CD14-positive monocyte (primary cell): ENCODE measurements around the gene STK38L. TPM values are rescaled to one million over a fixed set of nuclear protein-coding genes. Genes with fewer than 3 reads are reported as not detected.

Source experiments
- DNase-seq, 3 donors: peaks; one replicate each; pipeline ENCODE4 v3.0.0-alpha.2; 2011 to 2022
- H2AFZ ChIP-seq: 2 replicates; pipeline ENCODE4 v1.6.0; 2012; ENCODE audit warnings: mild to moderate bottlenecking, low read depth, low read length, inconsistent platforms; ENCODE audit not compliant: insufficient read depth, poor library complexity, severe bottlenecking
- H3K27ac ChIP-seq, 2 donors: 1 replicate in 1 of 2; 2 replicates in 1 of 2; pipeline ENCODE4 v1.5.1; 2012 to 2013; ENCODE audit warnings: low read length in 2 of 2, control low read depth in 1 of 2, inconsistent platforms in 1 of 2, low read depth in 1 of 2, mild to moderate bottlenecking in 1 of 2
- H3K27me3 ChIP-seq, 2 donors: one replicate each; pipeline versions ENCODE4 v1.6.0 to v1.6.1; 2011 to 2013; ENCODE audit warnings: low read length in 2 of 2; ENCODE audit not compliant: control insufficient read depth in 2 of 2, insufficient read depth in 2 of 2
- H3K36me3 ChIP-seq, 2 donors: replicated peaks in 1 of 2; 1 replicate in 1 of 2; 2 replicates in 1 of 2; pipeline versions ENCODE4 v1.5.1 to v1.6.1; 2012 to 2013; ENCODE audit warnings: low read length in 2 of 2, control low read depth in 1 of 2, inconsistent platforms in 1 of 2, mild to moderate bottlenecking in 1 of 2; ENCODE audit not compliant: insufficient read depth in 2 of 2, control insufficient read depth in 1 of 2
- H3K4me1 ChIP-seq, 2 donors: 1 replicate in 1 of 2; 2 replicates in 1 of 2; pipeline versions ENCODE4 v1.5.1 to v1.6.1; 2012 to 2013; ENCODE audit warnings: low read length in 2 of 2, control low read depth in 1 of 2, inconsistent platforms in 1 of 2, mild to moderate bottlenecking in 1 of 2, moderate library complexity in 1 of 2; ENCODE audit not compliant: insufficient read depth in 2 of 2, control insufficient read depth in 1 of 2
- H3K4me2 ChIP-seq: replicated peaks from 2 replicates; pipeline ENCODE3; 2012; ENCODE audit warnings: low read length, moderate library complexity, mild to moderate bottlenecking; ENCODE audit not compliant: poor library complexity, severe bottlenecking; ENCODE audit errors: extremely low read depth
- H3K4me3 ChIP-seq, 3 experiments: fragments of 200-600 bp in 1 of 3; sonication (generic) in 1 of 3; replicated peaks in 1 of 3; 1 replicate in 2 of 3; 2 replicates in 1 of 3; pipeline ENCODE4 v1.5.1; 2011 to 2013; ENCODE audit warnings: low read length in 3 of 3, mild to moderate bottlenecking in 3 of 3, control low read depth in 2 of 3, low read depth in 2 of 3, inconsistent platforms in 1 of 3, moderate library complexity in 1 of 3
- H3K79me2 ChIP-seq: 2 replicates; pipeline ENCODE4 v1.6.0; 2012; ENCODE audit warnings: mild to moderate bottlenecking, control low read depth, inconsistent platforms, low read length, moderate library complexity; ENCODE audit not compliant: insufficient read depth
- H3K9ac ChIP-seq: 2 replicates; pipeline ENCODE4 v1.6.0; 2017; ENCODE audit warnings: low read length, mild to moderate bottlenecking; ENCODE audit not compliant: insufficient read depth, poor library complexity, severe bottlenecking
- H3K9me3 ChIP-seq, 2 donors: replicated peaks in 1 of 2; 1 replicate in 1 of 2; 2 replicates in 1 of 2; pipeline versions ENCODE4 v1.5.1 to v1.6.1; 2012 to 2013; ENCODE audit warnings: low read length in 2 of 2, control low read depth in 1 of 2; ENCODE audit not compliant: control insufficient read depth in 1 of 2, insufficient read depth in 1 of 2
- H4K20me1 ChIP-seq: 2 replicates; pipeline ENCODE4 v1.6.0; 2012; ENCODE audit warnings: mild to moderate bottlenecking, low read length, control low read depth, moderate library complexity; ENCODE audit not compliant: insufficient read depth
- H3K27ac Mint-ChIP-seq, 7 donors: one replicate each; pipeline ENCODE4 v1.8.0; 2020; ENCODE audit warnings: mild to moderate bottlenecking in 7 of 7, mixed read lengths in 7 of 7, moderate library complexity in 6 of 7, inconsistent platforms in 2 of 7
- H3K27me3 Mint-ChIP-seq, 3 donors: one replicate each; pipeline ENCODE4 v1.8.0; 2021 to 2022; ENCODE audit warnings: low read depth in 3 of 3, mild to moderate bottlenecking in 3 of 3, mixed read lengths in 3 of 3, moderate library complexity in 3 of 3, inconsistent platforms in 1 of 3
- H3K36me3 Mint-ChIP-seq, 2 donors: one replicate each; pipeline ENCODE4 v1.8.0; 2020; ENCODE audit warnings: mixed read lengths in 2 of 2, inconsistent platforms in 1 of 2, mild to moderate bottlenecking in 1 of 2
- H3K4me1 Mint-ChIP-seq: one replicate; pipeline ENCODE4 v1.8.0; 2020; ENCODE audit warnings: mild to moderate bottlenecking, mixed read lengths
- H3K4me3 Mint-ChIP-seq, 2 donors: one replicate each; pipeline ENCODE4 v1.8.0; 2020; ENCODE audit warnings: mild to moderate bottlenecking in 2 of 2, mixed read lengths in 2 of 2, moderate library complexity in 1 of 2
- H3K9me3 Mint-ChIP-seq, 7 donors: one replicate each; pipeline ENCODE4 v1.8.0; 2020 to 2022; ENCODE audit warnings: mixed read lengths in 7 of 7, mild to moderate bottlenecking in 6 of 7, moderate library complexity in 6 of 7, inconsistent platforms in 2 of 7
- WGBS: methylation state at CpG from one replicate; pipeline ENCODE4 v1.1.5; 2013; ENCODE audit warnings: missing lambda C conversion rate; ENCODE audit not compliant: insufficient coverage; 5-methylcytosine and 5-hydroxymethylcytosine counted together
- intact Hi-C, 2 donors: fragments of 100-400 bp; cut with micrococcal nuclease; formaldehyde crosslinking; loops; one replicate each; pipeline versions ENCODE4 v1.15.0 to v1.15.1; 2023
- polyA plus RNA-seq, 3 donors: library from polyadenylated mRNA; depleted of rRNA in 1 of 3; unstranded in 2 of 3; stranded (reverse) in 1 of 3; fragments of 300-500 nt in 2 of 3; fragments of >200 nt in 1 of 3; fragmentation: Illumina TruSeq in 2 of 3; gene quantifications; 1 replicate in 2 of 3; 2 replicates in 1 of 3; pipeline ENCODE4 v1.2.3, GENCODE V29; 2012 to 2021
- TF ChIP-seq, protein P1 (sequence below): fragments of 200-600 bp; IDR thresholded peaks from one replicate; pipeline ENCODE4 v1.8.0; 2022; ENCODE audit warnings: antibody characterized with exemption, mild to moderate bottlenecking

Gene STK38L
- polyA plus RNA-seq, 3 donors = 20.0 to 29.5 (median 20.5) TPM

DNA sequence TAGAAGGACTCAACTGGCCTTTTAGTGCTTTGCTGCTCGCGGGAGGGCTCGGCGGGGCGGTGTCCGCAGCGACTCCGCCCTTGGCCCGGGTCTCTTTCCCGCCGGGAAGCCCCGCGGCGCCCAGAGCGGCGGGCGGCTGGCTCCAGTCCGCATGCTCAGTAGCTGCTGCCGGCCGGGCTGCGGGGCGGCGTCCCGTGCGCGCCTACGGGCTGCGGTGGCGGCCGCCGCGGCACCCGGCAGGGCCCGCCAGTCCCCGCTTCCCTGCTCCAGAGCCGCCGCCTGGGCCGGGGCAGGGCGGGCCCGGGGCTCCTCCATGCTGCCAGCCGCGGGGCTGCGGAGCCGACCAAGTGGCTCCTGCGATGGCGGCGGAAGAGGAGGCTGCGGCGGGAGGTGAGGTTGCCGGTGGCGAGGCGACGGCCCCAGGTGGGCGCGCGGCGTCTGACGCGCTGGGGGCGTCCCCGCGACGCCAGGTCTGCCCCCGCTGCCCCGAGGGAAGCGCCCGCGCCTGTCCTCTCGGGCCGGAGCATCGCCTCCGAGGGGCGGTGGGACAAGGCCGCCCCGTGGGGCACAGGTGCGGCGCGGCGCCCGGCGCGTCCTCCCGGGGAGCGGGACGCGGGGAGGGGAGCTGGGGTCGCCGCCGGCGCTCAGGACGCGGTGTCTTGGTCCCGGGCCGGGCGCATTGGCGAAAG, 88.8 kb downstream of the STK38L start, which contains the start of gene BMAL2:
TSS of gene BMAL2 (plus strand) at position 123 of the 689 bp plus-strand sequence. CDS start at position 360, 237 bp downstream.
- H3K9me3 Mint-ChIP-seq = peaks cover 0 to 2% (median 0%) of the 10 kb centered on the region in 7 donors
- peak within 1 kb of the TSS; percentile 62 to 88 (median 73) for H3K27ac Mint-ChIP-seq
- DNase-seq = peak in 2 of 3 donors; percentile 23 to 58
- peaks cover 26% of the 10 kb centered on the region for H3K4me1 Mint-ChIP-seq
- WGBS = under 1% methylated on average over 89 of the region's 96 CpGs
- Histone ChIP-seq H3K79me2 (no peaks in the 10 kb centered on the region), H3K9me3 (no peaks in the 10 kb centered on the region), H3K4me2 (peak within 1 kb of the TSS; percentile 87), H3K4me1 (peaks cover 25 to 34% of the 10 kb centered on the region in 2 donors), H3K27me3 (peaks cover 12 to 16% of the 10 kb centered on the region in 2 donors), H3K36me3 (no peaks in the 10 kb centered on the region), H3K9ac (peak within 1 kb of the TSS; percentile 71), H3K27ac (peak within 1 kb of the TSS in 1 of 2 donors; percentile 39), H3K4me3 (peak within 1 kb of the TSS; percentile 45 to 83 (median 57)), H4K20me1 (no peaks in the 10 kb centered on the region), H2AFZ (peak within 1 kb of the TSS; percentile 93)
- peaks cover 11 to 31% (median 16%) of the 10 kb centered on the region in 3 donors for H3K27me3 Mint-ChIP-seq
- TF ChIP-seq, protein P1, sequence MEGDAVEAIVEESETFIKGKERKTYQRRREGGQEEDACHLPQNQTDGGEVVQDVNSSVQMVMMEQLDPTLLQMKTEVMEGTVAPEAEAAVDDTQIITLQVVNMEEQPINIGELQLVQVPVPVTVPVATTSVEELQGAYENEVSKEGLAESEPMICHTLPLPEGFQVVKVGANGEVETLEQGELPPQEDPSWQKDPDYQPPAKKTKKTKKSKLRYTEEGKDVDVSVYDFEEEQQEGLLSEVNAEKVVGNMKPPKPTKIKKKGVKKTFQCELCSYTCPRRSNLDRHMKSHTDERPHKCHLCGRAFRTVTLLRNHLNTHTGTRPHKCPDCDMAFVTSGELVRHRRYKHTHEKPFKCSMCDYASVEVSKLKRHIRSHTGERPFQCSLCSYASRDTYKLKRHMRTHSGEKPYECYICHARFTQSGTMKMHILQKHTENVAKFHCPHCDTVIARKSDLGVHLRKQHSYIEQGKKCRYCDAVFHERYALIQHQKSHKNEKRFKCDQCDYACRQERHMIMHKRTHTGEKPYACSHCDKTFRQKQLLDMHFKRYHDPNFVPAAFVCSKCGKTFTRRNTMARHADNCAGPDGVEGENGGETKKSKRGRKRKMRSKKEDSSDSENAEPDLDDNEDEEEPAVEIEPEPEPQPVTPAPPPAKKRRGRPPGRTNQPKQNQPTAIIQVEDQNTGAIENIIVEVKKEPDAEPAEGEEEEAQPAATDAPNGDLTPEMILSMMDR = no peak
- H3K4me3 Mint-ChIP-seq = peak within 1 kb of the TSS; percentile 89 to 93
- intact Hi-C loops = no loop called here
- peaks cover 2 to 5% of the 10 kb centered on the region in 2 donors for H3K36me3 Mint-ChIP-seq

DNA sequence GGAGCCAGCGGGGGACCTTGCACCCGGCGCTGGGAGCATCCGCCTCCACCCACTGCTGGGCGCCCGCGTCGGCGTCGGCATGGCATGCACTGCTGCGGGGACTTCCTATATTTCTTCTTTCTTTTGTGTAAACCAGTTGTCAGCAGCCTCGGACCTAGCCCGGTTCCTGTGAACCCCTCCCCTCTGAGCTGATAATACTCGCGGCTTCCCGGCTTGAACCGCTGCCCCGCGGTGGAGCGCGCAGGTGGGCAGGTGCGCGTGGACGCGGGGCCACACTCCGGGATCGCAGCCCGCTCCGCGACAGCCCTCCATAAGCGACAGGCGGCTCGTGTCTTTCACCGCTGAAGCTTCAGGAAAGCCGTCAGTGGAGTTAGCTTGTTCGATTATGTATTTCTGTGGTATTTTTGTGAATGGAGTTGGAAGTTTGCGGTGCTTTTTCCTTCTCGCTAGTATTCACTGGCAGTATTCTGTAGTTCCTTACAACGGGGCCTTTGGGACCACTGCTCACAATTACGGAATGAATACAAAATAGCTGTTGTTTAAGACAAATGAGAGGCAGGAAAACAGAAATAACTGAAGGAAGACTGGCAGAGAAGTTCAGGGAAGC, 89.4 kb downstream of the STK38L start:
- Histone ChIP-seq H3K36me3 (no peaks in the 10 kb centered on the region), H3K4me2 (peak overlapping the region; percentile 87), H3K4me3 (peak overlapping the region; percentile 45 to 83 (median 57)), H3K4me1 (peaks cover 25 to 34% of the 10 kb centered on the region in 2 donors), H2AFZ (peak overlapping the region; percentile 93), H3K79me2 (no peaks in the 10 kb centered on the region), H3K9me3 (no peaks in the 10 kb centered on the region), H4K20me1 (no peaks in the 10 kb centered on the region), H3K27ac (peak overlapping the region in 1 of 2 donors; percentile 39), H3K9ac (peak overlapping the region; percentile 71), H3K27me3 (peaks cover 12 to 16% of the 10 kb centered on the region in 2 donors)
- H3K4me1 Mint-ChIP-seq = peaks cover 26% of the 10 kb centered on the region
- H3K27ac Mint-ChIP-seq = peak overlapping the region in 3 of 7 donors; percentile 18 to 68 (median 25)
- TF ChIP-seq, protein P1 = no peak
- H3K36me3 Mint-ChIP-seq = peaks cover 0 to 5% of the 10 kb centered on the region in 2 donors
- intact Hi-C loops = no loop called here
- H3K27me3 Mint-ChIP-seq = peaks cover 11 to 31% (median 16%) of the 10 kb centered on the region in 3 donors
- peaks cover 0 to 2% (median 0%) of the 10 kb centered on the region in 7 donors for H3K9me3 Mint-ChIP-seq
- DNase-seq = peak; percentile 71 to 85 (median 71)
- WGBS = 1% methylated on average over 26 of the region's 40 CpGs
- peak overlapping the region; percentile 89 to 93 for H3K4me3 Mint-ChIP-seq
